Keratinocyte (primary cell): ENCODE data around the gene MON1A. TPM values are rescaled to one million over a fixed set of nuclear protein-coding genes. Genes with fewer than 3 reads are reported as not detected.

ENCODE experiments used
- DNase-seq: peaks from one replicate; pipeline ENCODE4 v3.0.0-alpha.2; 2011; ENCODE audit warnings: low read depth, missing footprints, low spot score
- FAIRE-seq: peaks from 2 replicates; lab custom pipeline; 2011; peaks lifted over from hg19 to GRCh38; lab: Jason Lieb, UNC
- H2AFZ ChIP-seq: 2 replicates; pipeline ENCODE4 v1.6.0; 2012; ENCODE audit warnings: low read length, control low read depth, inconsistent platforms; ENCODE audit not compliant: control insufficient read depth
- H3K27ac ChIP-seq: 2 replicates; pipeline ENCODE4 v1.5.1; 2011; ENCODE audit warnings: low read length; ENCODE audit not compliant: control insufficient read depth, insufficient read depth
- H3K27me3 ChIP-seq: 3 replicates; pipeline ENCODE4 v1.6.0; 2011; ENCODE audit warnings: low read length; ENCODE audit not compliant: control insufficient read depth, insufficient read depth; ENCODE audit errors: extremely low read depth
- H3K36me3 ChIP-seq, 2 experiments: 2 replicates in 1 of 2; 3 replicates in 1 of 2; pipeline ENCODE4 v1.5.1; 2011; ENCODE audit warnings: low read length in 2 of 2, mild to moderate bottlenecking in 1 of 2; ENCODE audit not compliant: control insufficient read depth in 2 of 2, insufficient read depth in 2 of 2; ENCODE audit errors: extremely low read depth in 1 of 2
- H3K4me1 ChIP-seq: 3 replicates; pipeline ENCODE4 v1.5.1; 2011; ENCODE audit warnings: low read length; ENCODE audit not compliant: control insufficient read depth, insufficient read depth; ENCODE audit errors: extremely low read depth
- H3K4me2 ChIP-seq: 3 replicates; pipeline ENCODE4 v1.6.0; 2011; ENCODE audit warnings: low read depth, low read length; ENCODE audit not compliant: control insufficient read depth, insufficient read depth; ENCODE audit errors: extremely low read depth
- H3K4me3 ChIP-seq, 3 experiments: fragments of 200-600 bp in 1 of 3; sonication (generic) in 1 of 3; 2 replicates in 2 of 3; 3 replicates in 1 of 3; pipeline ENCODE4 v1.5.1; 2011 to 2016; ENCODE audit warnings: low read length in 3 of 3, mild to moderate bottlenecking in 3 of 3, control low read depth in 2 of 3, inconsistent platforms in 1 of 3, low read depth in 1 of 3, mixed read lengths in 1 of 3, mixed run types in 1 of 3, moderate library complexity in 1 of 3; ENCODE audit not compliant: control insufficient read depth in 2 of 3, insufficient read depth in 2 of 3; ENCODE audit errors: extremely low read depth in 1 of 3
- H3K79me2 ChIP-seq: 2 replicates; pipeline ENCODE4 v1.6.0; 2012; ENCODE audit warnings: low read length; ENCODE audit not compliant: control insufficient read depth, insufficient read depth
- H3K9ac ChIP-seq: 3 replicates; pipeline ENCODE4 v1.6.0; 2011; ENCODE audit warnings: low read length; ENCODE audit not compliant: control insufficient read depth, insufficient read depth; ENCODE audit errors: extremely low read depth
- H3K9me1 ChIP-seq: 3 replicates; pipeline ENCODE4 v1.6.0; 2011; ENCODE audit warnings: low read length; ENCODE audit not compliant: control insufficient read depth, insufficient read depth; ENCODE audit errors: extremely low read depth
- H3K9me3 ChIP-seq: 2 replicates; pipeline ENCODE4 v1.5.1; 2012; ENCODE audit warnings: low read depth, low read length; ENCODE audit not compliant: control insufficient read depth
- H4K20me1 ChIP-seq: 3 replicates; pipeline ENCODE4 v1.6.0; 2011; ENCODE audit warnings: low read length; ENCODE audit not compliant: control insufficient read depth, insufficient read depth; ENCODE audit errors: extremely low read depth
- EZH2 ChIP-seq: IDR thresholded peaks from one replicate; pipeline ENCODE4 v1.6.1; 2012; ENCODE audit warnings: inconsistent platforms, mild to moderate bottlenecking, low read length, moderate library complexity
- dilution Hi-C: fragments of 300-500 bp; cut with MboI; formaldehyde crosslinking; loops from one replicate; pipeline ENCODE4 v1.7.0; 2020; ENCODE audit warnings: low sequenced_read_pairs; ENCODE audit not compliant: extremely low pct_ligation_motif_present
- polyA plus RNA-seq, 5 experiments: library from polyadenylated mRNA; depleted of rRNA in 3 of 5; stranded (reverse) in 3 of 5; stranded (forward) in 1 of 5; unstranded in 1 of 5; fragments of >200 nt; gene quantifications; 1 replicate in 1 of 5; 2 replicates in 3 of 5; 3 replicates in 1 of 5; pipeline versions ENCODE4 v1.2.1 to v1.2.3, GENCODE V29; 2011 to 2012; ENCODE audit warnings: missing spikeins in 2 of 5, low read depth in 1 of 5, low replicate concordance in 1 of 5
- TF ChIP-seq, protein P1 (sequence below), 3 experiments: IDR thresholded peaks in 1 of 3; conservative IDR thresholded peaks in 1 of 3; optimal IDR thresholded peaks in 1 of 3; 2 replicates in 2 of 3; 3 replicates in 1 of 3; pipeline versions ENCODE3 to v1.5.1; 2011; ENCODE audit warnings: low read length in 3 of 3, mild to moderate bottlenecking in 3 of 3, moderate library complexity in 2 of 3, control low read depth in 1 of 3, inconsistent platforms in 1 of 3; ENCODE audit not compliant: insufficient read depth in 2 of 3; ENCODE audit errors: extremely low read depth in 1 of 3

Gene MON1A
- polyA plus RNA-seq, 1 donor (not counting 4 experiments of a cell fraction or from before 2014, with no cell fraction given), result 10.7 TPM

DNA sequence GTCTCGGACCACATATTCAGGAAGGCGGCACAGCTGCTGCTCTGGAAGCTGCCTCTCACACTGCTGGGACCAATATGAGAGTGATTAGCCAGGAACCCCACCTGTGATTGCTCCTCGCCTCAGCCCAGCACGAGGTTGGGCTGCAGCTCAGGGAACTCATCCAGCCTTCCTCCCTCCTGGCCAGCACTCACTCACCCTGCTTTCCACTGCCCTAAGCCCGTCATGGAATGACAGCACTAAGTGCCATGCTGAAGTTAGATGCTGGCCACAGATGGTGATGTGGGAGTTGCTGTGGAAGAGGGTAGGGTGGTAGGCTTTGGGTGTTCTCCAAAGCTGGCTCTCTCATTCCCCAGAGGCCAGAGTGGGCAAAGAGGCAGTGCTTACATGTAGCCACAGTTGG, 33.3 kb downstream of the MON1A start:
- Histone ChIP-seq H3K4me3 (no peak overlapping the region), H3K4me1 (peaks cover 25% of the 10 kb centered on the region), H3K79me2 (peaks cover 52% of the 10 kb centered on the region), H2AFZ (no peak overlapping the region), H3K9ac (no peak overlapping the region), H3K27me3 (no peaks in the 10 kb centered on the region), H3K9me3 (no peaks in the 10 kb centered on the region), H3K36me3 (peaks cover 45 to 50% of the 10 kb centered on the region in 2 experiments), H3K4me2 (no peak overlapping the region), H4K20me1 (peaks cover 1% of the 10 kb centered on the region), H3K9me1 (peaks cover 5% of the 10 kb centered on the region), H3K27ac (no peak overlapping the region)
- TF ChIP-seq, protein P1, sequence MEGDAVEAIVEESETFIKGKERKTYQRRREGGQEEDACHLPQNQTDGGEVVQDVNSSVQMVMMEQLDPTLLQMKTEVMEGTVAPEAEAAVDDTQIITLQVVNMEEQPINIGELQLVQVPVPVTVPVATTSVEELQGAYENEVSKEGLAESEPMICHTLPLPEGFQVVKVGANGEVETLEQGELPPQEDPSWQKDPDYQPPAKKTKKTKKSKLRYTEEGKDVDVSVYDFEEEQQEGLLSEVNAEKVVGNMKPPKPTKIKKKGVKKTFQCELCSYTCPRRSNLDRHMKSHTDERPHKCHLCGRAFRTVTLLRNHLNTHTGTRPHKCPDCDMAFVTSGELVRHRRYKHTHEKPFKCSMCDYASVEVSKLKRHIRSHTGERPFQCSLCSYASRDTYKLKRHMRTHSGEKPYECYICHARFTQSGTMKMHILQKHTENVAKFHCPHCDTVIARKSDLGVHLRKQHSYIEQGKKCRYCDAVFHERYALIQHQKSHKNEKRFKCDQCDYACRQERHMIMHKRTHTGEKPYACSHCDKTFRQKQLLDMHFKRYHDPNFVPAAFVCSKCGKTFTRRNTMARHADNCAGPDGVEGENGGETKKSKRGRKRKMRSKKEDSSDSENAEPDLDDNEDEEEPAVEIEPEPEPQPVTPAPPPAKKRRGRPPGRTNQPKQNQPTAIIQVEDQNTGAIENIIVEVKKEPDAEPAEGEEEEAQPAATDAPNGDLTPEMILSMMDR (optimal IDR thresholded peaks at IDR 0.05 in 1 of 3, IDR thresholded peaks at IDR 0.05 in 1 of 3, conservative IDR thresholded peaks at IDR 0.05 in 1 of 3; ENCODE audit: extremely low read depth in 1 of 3, insufficient read depth in 2 of 3, low read length in 3 of 3), result no peak
- no peak for TF ChIP-seq EZH2
- DNase-seq (no peak), FAIRE-seq (no peak)
- dilution Hi-C loops, result no loop called here

DNA sequence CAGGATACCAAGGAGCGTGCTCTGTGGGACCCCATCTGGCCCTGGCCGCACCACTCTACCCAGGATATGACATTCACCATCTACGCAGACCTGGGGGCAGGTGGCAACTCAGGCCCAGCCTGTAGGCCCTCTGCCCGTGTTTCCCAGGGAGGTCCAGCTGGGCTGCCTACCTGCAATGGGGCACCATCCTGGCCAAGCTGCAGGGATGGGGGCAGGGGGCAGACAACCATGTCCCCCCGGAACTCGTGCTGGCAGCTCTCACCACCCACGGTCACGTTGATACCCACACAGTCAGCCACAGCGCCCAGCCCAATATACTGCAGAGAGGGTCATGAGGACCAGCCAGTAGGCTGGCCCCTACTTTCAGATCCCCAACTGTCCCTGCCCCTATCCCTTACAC, 33.8 kb downstream of the MON1A start:
- FAIRE-seq, result no peak

More for the DNA sequence above, 33.8 kb downstream of the MON1A start:
- no peaks in the 10 kb centered on the region for H3K9me3 ChIP-seq
- no peak overlapping the region for H3K4me3 ChIP-seq
- H3K9ac ChIP-seq, result no peak overlapping the region
- H3K9me1 ChIP-seq, result peaks cover 5% of the 10 kb centered on the region
- H3K27ac ChIP-seq, result no peak overlapping the region
- peaks cover 3% of the 10 kb centered on the region for H4K20me1 ChIP-seq
- H3K4me1 ChIP-seq, result peaks cover 21% of the 10 kb centered on the region
- H2AFZ ChIP-seq, result no peak overlapping the region
- H3K79me2 ChIP-seq, result peaks cover 51% of the 10 kb centered on the region
- dilution Hi-C loops, result no loop called here
- H3K36me3 ChIP-seq, result peaks cover 50 to 56% of the 10 kb centered on the region in 2 experiments
- DNase-seq, result no peak
- H3K4me2 ChIP-seq, result no peak overlapping the region
- no peaks in the 10 kb centered on the region for H3K27me3 ChIP-seq
- TF ChIP-seq EZH2, result no peak
- TF ChIP-seq, protein P1 (optimal IDR thresholded peaks at IDR 0.05 in 1 of 3, IDR thresholded peaks at IDR 0.05 in 1 of 3, conservative IDR thresholded peaks at IDR 0.05 in 1 of 3; ENCODE audit: extremely low read depth in 1 of 3, insufficient read depth in 2 of 3, low read length in 3 of 3), result no peak
